OCI-M2 (cell line): ENCODE measurements around the gene SLC19A1.
"Not testable (repeated sequence)": the region's sequence is repeated elsewhere in the genome, so short reads cannot be mapped to it uniquely, and the experiment has no call there.

Source experiments
- DNase-seq: peaks from one replicate; lab custom pipeline; 2025; ENCODE audit not compliant: unreplicated experiment; lab: John Stamatoyannopoulos, UW

SLC19A1 gene

DNA sequence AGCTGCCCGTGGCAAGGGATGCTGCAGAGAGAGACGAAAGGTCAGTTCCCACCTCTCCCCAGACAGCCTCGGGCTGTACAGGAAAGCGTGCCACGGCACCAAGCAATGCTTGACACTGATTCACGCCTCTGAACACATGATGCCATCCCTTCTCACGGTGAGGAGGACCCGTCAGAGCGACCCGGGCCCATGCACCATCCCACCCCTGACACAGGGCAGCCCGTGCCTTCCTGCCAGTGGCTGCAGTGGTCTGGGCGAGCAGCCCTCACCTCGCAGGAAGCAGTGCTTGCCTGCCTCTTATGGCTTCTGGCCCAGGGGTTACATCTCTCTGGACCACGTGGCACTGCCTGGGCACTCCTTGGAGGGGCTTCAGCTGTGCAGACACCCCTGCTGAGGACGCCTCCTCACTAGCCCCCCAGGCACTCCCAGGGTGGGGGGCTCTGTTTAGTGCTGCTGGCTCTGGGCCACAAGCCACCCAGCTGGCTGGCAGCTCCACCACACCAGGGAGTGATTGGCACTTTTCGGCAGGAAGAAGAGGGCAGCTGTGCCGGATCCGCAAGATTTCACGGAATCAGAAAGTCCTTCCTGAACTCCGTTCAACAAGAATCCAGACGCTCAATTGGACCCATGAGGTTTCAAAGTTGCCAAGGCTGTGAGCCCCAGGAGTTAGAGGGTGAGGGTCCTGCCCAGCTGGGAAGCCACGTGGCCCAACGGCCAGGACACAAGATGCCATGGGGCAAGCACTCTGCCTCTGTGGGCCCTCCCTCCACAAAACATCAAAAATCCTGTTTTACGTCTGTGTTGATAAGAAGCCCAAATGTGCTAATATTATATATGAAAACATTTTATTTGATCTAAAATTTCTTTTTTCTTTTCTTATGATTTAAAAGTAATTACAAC is 34.8 kb upstream of the SLC19A1 start:
- no peak for DNase-seq

DNA sequence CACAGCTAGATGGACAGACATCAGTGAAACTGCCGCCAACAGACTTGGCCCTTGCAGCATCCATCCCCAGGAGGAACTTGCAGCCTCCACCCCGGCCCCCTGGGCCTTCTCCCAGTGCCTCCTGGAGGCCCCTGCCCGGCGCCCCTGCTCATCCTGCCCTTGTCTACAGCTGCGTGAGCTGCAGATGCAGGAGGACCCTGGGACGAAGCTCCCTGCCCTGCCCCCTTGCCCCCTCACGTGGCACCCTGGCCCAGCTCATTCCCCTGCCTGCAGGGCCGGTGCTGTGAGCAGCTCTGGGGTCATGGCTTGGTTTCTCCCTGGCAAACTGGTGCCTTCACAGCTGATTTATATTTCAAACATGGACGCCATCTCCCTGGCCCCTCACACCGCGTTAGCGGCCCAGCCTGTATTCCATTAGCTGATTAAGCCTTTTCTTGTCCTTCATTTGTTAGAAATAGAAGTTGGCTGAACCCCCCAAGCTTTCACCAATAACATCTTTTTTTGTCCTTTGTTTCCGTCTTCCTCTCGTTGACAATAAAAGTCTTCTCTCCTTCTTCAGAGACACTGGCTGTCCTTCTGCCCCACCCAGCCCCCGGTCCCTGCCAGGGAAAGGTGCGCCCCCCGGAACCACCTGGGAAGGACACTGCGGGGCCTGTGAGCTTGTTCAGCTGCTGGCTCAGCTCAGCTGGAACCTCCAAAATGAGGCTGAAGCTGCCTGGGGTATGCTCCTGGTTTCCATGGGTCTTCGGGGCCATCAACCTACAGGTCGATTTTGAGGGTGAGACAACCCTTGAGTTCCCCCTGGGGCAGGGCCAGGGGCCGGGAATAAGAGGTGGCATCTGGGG is 34.0 kb upstream of the SLC19A1 start:
- no peak for DNase-seq

DNA sequence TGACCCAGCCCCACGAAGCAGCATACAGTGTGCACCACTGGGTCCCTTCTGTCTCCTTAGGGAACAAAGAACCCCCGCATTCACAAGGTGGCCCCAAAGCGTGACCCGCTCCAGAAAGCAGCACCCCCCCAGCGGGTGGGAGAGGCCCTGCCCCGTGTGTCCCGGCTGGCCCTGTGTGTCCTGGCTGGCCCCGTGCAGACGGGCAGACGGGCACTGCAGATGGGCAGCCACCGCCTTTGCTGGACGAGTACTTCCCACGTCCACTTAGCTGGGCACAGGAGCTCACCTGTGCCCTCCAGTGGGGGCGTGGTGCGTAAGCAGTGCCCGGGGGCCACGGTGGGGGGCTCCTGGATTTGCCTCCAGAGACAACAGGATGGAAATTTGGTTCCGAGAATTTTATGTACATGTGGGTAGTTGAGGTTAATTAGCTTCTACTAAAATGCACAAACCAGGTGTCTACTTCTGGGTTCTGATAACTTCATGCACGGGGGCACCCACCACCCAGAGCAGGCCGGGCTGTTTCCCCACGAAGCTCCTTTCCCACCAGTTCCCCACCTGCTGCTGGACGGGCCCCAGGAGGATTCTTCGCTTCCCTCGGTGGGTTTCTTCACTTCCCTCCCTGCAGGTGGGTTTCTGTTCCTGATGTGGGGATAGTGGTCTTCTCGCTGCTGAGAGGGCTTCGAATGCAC is 33.2 kb upstream of the SLC19A1 start:
- no peak for DNase-seq

DNA sequence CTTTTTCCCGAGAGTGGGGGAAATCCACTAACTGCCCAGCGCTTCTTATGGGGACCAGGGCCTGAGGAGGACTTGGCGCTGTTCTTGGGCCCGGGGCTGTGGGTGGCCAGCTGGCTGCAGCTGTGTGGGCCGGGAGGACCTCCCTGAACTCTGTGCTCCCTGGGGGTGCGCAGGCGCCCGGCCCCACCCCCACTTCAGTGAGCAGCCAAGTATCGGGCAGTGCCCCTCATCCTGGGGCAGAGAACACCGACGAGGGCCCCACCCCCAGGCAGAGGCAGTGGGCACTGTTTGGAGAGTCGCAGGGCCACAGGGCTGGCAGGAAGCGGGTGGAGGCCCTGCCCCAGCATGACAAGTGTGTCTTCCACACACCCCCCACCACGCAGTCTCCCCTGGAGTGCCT is 32.5 kb upstream of the SLC19A1 start:
- no peak for DNase-seq

DNA sequence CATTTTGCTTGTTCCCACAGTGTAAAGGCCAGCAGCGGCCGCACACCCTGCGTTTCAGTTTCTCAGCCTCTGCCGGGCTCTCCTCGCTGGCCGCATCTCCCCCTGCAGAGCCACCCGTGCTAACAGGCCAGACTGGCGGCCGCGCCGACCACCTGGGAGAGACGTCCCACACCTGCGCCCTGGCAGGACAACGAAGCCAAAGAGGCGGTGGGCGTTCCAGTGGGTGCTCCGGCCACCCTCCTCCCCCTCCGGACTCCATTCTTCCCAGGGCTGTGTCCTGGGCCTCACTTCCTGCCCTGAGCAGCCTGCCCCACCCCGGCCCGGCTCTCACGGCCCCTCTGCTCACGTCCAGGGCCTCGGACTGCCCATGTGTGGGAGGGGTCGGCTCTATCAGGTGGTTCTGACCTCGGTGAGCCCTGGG is 31.9 kb upstream of the SLC19A1 start:
- DNase-seq, result no peak

GRCh38 chr21:45573452-45574035 is 31.3 kb upstream of the SLC19A1 start:
- DNase-seq, result no peak

- DNase-seq, result no peak
These were observed 30.7 kb upstream of the SLC19A1 start for GRCh38 chr21:45572783-45573451.

- DNase-seq, result no peak
These were observed 30.0 kb upstream of the SLC19A1 start for GRCh38 chr21:45572231-45572630.

DNA sequence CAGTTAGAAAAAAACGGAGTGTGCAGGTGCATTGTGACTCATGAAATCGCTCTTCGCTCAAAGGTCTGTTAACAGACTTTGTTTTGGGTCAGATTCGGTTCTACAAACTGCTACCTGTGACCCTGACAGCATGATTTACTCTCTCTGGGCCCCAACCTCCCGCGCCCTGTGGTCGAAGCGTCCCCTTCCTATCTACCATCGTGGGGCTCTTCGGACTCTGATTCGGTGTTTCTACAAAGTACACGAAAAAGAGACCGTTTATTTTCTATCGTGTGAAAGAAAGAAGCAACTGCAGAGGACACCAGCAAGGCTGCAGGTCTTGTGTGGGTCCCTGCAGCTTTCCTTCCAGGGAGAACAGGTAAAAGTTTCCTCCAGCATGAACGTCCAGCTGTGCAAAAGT is 29.4 kb upstream of the SLC19A1 start:
- DNase-seq, result no peak

DNA sequence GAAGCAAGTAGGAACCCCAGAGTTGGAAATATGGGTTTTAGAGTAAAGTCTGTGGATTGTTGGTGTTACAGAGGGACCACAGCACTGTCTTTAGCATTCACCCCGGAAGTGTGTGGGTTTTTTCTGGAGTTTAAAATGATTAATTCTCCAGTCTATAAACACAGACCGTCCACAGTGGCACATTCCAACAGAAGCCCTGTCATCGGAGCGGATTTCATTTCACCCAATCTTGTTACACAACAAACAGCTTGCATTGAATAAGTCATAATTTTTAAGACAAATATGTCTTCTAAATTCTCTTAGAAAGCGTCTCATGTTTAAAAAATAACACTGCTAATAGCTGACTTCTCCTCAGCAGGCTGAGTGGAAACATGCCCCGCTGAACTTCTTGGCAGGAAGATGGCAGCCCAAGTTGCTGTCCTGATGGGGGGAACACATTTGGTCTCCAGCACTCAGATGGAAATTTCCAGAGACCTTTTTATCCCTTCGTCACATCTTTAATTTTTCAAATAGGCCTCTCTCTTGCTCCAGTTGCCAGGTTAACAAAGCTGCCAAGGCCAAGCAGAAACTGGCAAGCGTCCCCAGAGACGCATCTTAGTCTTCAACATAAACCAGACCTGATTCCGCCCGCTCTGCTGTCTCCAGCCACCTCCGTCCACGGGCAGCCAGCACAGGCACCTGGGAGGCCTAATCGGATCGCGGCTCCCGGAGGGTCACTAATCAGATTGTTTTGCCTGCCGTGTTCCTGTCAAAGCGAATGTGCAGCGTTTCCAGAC is 28.8 kb upstream of the SLC19A1 start:
- no peak for DNase-seq

- no peak for DNase-seq
These were observed 27.8 kb upstream of the SLC19A1 start for GRCh38 chr21:45570071-45570470.

- DNase-seq, result no peak
These were observed 26.1 kb upstream of the SLC19A1 start for GRCh38 chr21:45568383-45568782.

- DNase-seq, result not testable (repeated sequence)
These were observed 21.9 kb upstream of the SLC19A1 start for GRCh38 chr21:45564137-45564536.

DNA sequence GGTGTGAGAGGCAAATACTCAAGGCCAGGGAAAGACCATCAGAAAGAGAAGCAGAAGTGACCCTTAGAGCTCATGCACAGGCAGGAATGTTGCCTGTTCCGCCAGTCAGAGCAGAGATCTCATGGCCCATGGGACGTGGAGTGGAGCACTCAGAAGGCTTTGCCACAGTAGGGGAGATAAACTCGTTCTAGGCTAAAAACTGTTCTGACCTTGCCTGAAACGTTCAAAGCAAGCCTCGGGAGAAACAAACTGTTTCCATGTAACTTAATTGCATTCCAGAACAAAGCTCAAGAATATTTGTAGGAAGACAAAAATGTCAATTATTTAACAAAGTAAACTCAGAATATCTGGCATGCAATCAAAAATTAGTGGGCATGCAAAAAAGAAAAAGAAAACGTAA is 20.7 kb upstream of the SLC19A1 start:
- no peak for DNase-seq

GRCh38 chr21:45562402-45562801 is 20.2 kb upstream of the SLC19A1 start:
- DNase-seq, result no peak

DNA sequence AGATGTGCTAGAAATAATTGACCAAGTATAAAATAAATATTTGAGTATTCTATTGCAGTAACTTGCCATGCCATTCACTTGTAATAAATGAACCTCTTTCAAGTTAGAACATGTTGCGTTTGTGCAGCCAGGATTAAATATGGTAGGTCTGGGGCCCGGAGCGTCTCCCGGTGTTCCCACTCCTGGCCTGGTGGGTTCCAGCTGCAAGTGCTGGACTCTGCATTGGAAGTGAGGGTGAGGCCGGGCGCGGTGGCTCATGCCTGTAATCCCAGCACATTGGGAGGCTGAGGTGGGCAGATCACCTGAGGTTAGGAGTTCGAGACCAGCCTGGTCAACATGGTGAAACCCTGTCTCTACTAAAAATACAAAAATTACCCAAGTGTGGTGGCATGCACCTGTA is 19.0 kb upstream of the SLC19A1 start:
- not testable (repeated sequence) for DNase-seq

DNA sequence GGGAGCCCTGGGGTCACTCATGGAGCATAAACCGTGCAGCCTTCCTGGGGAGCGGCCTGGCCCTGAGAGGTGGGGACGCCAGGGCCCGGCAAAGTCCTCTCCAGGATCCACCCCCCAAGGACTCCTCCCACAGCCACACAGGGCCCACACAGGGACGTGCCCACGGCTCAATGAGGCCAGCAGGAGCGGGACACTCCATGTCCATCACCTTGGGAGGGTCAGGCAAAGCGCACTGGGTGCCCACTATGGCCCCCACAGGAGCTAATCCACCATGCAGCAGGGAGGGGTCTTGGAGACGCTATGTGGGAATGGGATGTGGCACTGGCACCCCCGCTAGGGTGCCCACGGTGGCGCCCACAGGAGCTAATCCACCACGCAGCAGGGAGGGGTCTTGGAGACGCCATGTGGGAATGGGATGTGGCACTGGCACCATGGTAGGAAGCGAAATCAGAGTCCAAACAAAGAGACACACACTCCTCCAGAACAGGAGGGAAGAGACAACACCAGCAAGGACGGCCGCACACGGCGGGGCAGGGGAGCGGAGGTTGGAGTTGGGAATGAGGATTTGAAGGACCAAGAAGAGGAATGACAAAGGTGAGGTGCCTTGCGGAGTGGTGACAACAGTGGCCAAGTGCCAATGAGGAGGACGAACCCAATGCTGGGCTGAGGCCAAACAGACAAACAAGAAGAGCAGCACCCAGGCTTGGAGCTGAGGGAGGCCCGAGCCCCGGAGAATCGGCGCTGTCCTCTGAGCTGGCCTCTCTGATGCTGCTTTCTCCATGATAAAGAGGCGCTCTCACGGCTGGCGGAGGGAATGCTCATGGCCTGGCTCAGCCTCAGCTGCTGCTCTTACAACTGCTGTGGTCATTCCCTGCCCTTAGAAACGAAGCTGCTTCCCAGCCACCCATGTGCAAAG is 18.1 kb upstream of the SLC19A1 start:
- no peak for DNase-seq

DNA sequence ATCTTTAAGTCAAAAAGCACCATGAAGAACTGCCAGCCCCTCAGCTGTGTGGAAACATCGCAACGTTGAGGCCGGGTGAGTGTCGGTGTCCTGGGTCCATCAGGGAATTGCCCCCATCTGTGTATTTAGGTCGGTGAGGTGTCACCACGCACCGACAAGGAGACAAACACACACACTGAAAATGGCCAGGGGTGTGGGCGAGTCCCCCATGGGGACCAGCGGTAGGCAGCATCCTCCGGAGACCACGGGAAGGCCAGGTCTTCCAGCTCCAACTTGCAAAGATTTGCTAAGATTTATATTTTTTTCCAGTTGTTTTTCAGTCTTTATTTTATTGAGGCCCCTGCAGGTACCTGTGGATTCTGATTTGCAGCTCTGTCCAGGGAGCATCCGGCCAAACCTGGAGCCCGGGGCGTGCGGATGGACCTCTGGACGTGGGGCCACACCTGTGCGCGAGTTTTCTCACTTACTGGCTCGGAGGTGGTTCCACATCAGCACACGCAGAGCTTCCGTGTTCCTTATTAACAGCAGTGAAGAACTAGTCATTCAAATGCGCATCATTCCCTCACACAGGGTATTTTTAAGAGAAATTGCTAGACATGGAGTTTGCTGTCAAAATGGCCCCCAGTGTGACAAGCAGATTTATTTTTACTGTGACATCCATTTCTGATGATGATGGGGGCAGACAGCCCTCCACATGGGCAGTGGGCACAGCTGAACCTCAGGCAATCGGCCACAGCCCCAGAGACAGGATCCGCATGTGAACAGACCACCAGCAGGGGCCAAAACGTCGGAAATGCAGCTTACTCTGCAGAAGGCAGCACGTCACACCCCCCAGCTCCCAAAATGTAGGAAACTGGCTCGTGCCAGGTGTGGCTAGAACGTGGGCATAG is 17.2 kb upstream of the SLC19A1 start:
- no peak for DNase-seq
